Measurements from ENCODE around the gene ABCA3.
A peak's percentile ranks its signal among the peaks of the same experiment; 100 is the strongest.

ABCA3 gene

GRCh38 chr16:2317231-2318020 lies 23.1 kb downstream of the ABCA3 start:
- DNase-seq (ENCODE audit: insufficient read length, low spot score), result no peak
- FAIRE-seq, result no peak

GRCh38 chr16:2308089-2308962 lies 32.2 kb downstream of the ABCA3 start:
- DNase-seq (ENCODE audit: insufficient read length, low spot score), result no peak
- FAIRE-seq, result no peak
- TF ChIP-seq POLR2A (IDR thresholded peaks at IDR 0.05; ENCODE audit: low read depth, low read length), result no peak

More at GRCh38 chr16:2317231-2318020, 23.1 kb downstream of the ABCA3 start:
- TF ChIP-seq POLR2A (IDR thresholded peaks at IDR 0.05; ENCODE audit: low read depth, low read length), result no peak

- no peak for TF ChIP-seq POLR2A (IDR thresholded peaks at IDR 0.05; ENCODE audit: low read depth, low read length)
- DNase-seq (ENCODE audit: insufficient read length, low spot score) (no peak), FAIRE-seq (no peak)
Measured at GRCh38 chr16:2299915-2300192, 40.7 kb downstream of the ABCA3 start.

GRCh38 chr16:2299121-2299914 lies 41.2 kb downstream of the ABCA3 start:
- TF ChIP-seq POLR2A (IDR thresholded peaks at IDR 0.05; ENCODE audit: low read depth, low read length), result no peak
- FAIRE-seq (no peak), DNase-seq (ENCODE audit: insufficient read length, low spot score) (no peak)

GRCh38 chr16:2298621-2299020 lies 41.9 kb downstream of the ABCA3 start:
- DNase-seq (ENCODE audit: insufficient read length, low spot score) (no peak), FAIRE-seq (no peak)
- TF ChIP-seq POLR2A (IDR thresholded peaks at IDR 0.05; ENCODE audit: low read depth, low read length), result no peak

- no peak for TF ChIP-seq POLR2A (IDR thresholded peaks at IDR 0.05; ENCODE audit: low read depth, low read length)
Measured at GRCh38 chr16:2297506-2297860, 43.0 kb downstream of the ABCA3 start.

GRCh38 chr16:2296661-2297505 lies 43.6 kb downstream of the ABCA3 start:
- TF ChIP-seq POLR2A (IDR thresholded peaks at IDR 0.05; ENCODE audit: low read depth, low read length), result no peak
- DNase-seq (ENCODE audit: insufficient read length, low spot score) (peak; percentile 43), FAIRE-seq (no peak)

More at GRCh38 chr16:2297506-2297860, 43.0 kb downstream of the ABCA3 start:
- DNase-seq (ENCODE audit: insufficient read length, low spot score) (no peak), FAIRE-seq (no peak)

- TF ChIP-seq POLR2A (IDR thresholded peaks at IDR 0.05; ENCODE audit: low read depth, low read length), result no peak
- DNase-seq (ENCODE audit: insufficient read length, low spot score), result no peak
- no peak for FAIRE-seq
Measured at GRCh38 chr16:2295056-2295798, 45.3 kb downstream of the ABCA3 start.

GRCh38 chr16:2292221-2292620 lies 48.3 kb downstream of the ABCA3 start:
- TF ChIP-seq POLR2A (IDR thresholded peaks at IDR 0.05; ENCODE audit: low read depth, low read length), result no peak
- DNase-seq (ENCODE audit: insufficient read length, low spot score) (no peak), FAIRE-seq (no peak)

GRCh38 chr16:2289282-2289681 lies 51.2 kb downstream of the ABCA3 start:
- no peak for TF ChIP-seq POLR2A (IDR thresholded peaks at IDR 0.05; ENCODE audit: low read depth, low read length)
- FAIRE-seq (no peak), DNase-seq (ENCODE audit: insufficient read length, low spot score) (no peak)

GRCh38 chr16:2288726-2289125 lies 51.8 kb downstream of the ABCA3 start:
- no peak for TF ChIP-seq POLR2A (IDR thresholded peaks at IDR 0.05; ENCODE audit: low read depth, low read length)
- FAIRE-seq (no peak), DNase-seq (ENCODE audit: insufficient read length, low spot score) (no peak)

- FAIRE-seq (no peak), DNase-seq (ENCODE audit: insufficient read length, low spot score) (no peak)
- no peak for TF ChIP-seq POLR2A (IDR thresholded peaks at IDR 0.05; ENCODE audit: low read depth, low read length)
Measured at GRCh38 chr16:2287916-2288547, 52.5 kb downstream of the ABCA3 start.
